Stomach (tissue), 4 donors: ENCODE data around the gene SVOP.

Experiments
- POLR2A ChIP-seq, 4 donors: fragments of 450-650 bp; IDR thresholded peaks; one replicate each; pipeline ENCODE4 v1.6.1; 2016; ENCODE audit warnings: antibody characterized with exemption in 4 of 4, control low read depth in 2 of 4, mild to moderate bottlenecking in 1 of 4, moderate library complexity in 1 of 4
- TF ChIP-seq, protein P1 (sequence below), 7 experiments: fragments of 450-650 bp in 4 of 7; fragments of 200-600 bp in 3 of 7; sonication (generic) in 3 of 7; IDR thresholded peaks; one replicate each; pipeline ENCODE4 v1.5.1; 2016 to 2019; ENCODE audit warnings: antibody characterized with exemption in 7 of 7, control low read depth in 2 of 7, mild to moderate bottlenecking in 1 of 7

DNA sequence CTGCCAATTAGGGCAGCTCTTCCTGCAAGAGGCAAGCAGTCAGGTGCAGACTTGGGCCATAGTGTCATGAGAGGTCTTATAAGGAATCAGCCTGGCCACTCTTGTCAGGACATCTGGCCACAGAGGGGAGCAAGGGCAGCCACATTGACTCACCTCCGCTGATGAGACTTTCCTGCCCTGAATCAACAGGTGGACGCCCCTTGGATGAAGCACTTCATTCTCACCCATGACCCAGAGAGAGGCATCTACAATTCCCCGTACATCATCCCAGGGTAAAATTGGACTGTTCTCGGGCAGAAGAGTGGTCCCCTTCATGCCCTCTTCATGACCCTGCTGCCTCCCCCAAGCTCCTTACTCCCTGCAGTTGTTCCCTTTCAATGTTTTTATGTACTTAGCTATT lies 124.1 kb downstream of the SVOP start:
- TF ChIP-seq, protein P1, sequence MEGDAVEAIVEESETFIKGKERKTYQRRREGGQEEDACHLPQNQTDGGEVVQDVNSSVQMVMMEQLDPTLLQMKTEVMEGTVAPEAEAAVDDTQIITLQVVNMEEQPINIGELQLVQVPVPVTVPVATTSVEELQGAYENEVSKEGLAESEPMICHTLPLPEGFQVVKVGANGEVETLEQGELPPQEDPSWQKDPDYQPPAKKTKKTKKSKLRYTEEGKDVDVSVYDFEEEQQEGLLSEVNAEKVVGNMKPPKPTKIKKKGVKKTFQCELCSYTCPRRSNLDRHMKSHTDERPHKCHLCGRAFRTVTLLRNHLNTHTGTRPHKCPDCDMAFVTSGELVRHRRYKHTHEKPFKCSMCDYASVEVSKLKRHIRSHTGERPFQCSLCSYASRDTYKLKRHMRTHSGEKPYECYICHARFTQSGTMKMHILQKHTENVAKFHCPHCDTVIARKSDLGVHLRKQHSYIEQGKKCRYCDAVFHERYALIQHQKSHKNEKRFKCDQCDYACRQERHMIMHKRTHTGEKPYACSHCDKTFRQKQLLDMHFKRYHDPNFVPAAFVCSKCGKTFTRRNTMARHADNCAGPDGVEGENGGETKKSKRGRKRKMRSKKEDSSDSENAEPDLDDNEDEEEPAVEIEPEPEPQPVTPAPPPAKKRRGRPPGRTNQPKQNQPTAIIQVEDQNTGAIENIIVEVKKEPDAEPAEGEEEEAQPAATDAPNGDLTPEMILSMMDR (IDR thresholded peaks at IDR 0.05) = no peak
- no peak for TF ChIP-seq POLR2A (IDR thresholded peaks at IDR 0.05)
